NCI-H2196 treated with DMSO at 0.1 percent for 48 hours (cell line): ENCODE results near the gene TMEM255A.

Experiments
- DNase-seq: peaks from one replicate; lab custom pipeline; 2025; ENCODE audit not compliant: unreplicated experiment; lab: John Stamatoyannopoulos, UW

Gene TMEM255A

DNA sequence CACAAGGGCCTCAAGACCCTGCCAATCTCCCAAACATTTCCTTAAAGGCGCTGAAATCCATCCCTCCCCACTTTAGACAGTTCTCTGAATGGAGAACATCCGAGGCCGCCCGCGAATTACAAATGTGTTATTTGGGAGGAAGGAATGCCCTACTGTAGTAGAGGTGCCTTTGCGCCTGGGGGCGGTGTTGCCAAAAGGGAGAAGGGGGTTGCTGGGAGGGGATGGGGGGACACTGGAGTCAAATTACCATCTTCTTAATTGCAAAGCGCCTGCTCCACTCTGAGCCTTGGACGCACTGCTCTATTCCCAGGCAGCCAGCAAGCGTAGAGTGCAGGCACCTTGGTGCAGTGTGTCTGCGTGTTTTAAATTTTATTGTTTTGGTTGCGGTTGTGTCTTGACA, 2.7 kb downstream of the TMEM255A start:
- DNase-seq = no peak

DNA sequence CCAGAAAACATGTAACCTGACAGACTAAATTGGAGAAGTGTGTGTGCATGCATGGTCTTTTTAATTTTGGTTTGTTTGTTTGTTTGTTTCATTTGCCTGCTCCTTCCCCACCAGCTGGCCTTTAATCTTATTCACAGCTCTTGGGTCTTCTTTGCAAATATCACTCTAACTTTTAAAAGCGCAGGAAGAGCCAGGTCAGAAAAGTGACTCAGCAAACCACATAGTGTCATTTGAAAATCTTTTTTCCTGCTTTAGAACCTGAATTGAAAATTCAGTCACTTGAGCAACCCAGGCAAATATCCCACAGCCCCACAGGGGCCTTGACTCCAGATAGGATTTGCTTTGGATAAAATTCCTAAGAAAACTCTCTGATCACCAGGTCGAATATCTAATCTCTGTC, 4.6 kb downstream of the TMEM255A start:
- no peak for DNase-seq

DNA sequence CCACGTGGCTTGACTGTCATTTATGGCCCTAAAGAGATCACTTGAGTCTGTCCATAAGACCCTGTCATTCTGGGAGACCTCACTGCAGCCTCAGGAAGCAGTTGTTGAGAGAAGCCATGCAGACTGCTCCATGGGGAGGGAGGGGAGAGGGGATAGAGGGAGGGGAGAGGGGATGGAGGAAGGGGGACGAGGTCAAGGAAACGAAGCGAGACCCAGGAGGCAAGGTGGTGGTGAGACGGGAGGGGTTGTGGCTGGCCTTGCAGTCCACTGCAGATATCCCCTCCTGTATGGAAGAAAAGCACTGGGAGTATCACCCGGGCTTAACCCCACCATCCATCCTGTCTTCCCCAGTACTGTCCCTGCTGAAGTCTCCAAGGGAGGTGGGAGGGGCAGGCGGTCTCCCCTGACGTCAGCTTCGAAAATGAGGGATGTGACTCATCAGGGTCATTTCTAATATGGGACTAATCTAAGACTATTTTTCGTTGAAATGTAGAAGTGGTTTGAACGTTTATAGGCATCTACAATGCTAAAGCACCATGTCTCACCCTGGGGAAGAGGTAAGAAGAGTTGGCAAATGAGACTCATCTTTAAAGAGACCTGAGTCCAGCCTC, 5.6 kb downstream of the TMEM255A start:
- no peak for DNase-seq

DNA sequence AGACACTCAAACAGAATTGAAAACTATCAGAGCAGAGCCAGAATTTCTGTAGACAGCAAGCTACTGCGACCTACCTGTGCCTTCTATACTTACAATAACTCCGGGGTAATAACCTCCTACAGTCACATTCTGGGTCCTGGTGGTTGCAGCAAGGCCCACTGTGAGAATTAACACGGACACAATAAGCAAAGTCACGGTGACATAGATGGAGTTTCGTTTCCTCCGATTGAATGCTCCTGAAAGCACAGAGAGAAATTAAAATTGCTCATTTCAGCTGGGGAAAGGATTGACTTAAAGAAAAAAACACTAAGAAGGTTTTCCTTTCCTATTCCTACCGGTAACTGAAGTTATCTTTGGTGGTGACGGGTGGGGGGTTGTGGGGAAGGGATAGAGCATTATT, 7.0 kb downstream of the TMEM255A start:
- no peak for DNase-seq

DNA sequence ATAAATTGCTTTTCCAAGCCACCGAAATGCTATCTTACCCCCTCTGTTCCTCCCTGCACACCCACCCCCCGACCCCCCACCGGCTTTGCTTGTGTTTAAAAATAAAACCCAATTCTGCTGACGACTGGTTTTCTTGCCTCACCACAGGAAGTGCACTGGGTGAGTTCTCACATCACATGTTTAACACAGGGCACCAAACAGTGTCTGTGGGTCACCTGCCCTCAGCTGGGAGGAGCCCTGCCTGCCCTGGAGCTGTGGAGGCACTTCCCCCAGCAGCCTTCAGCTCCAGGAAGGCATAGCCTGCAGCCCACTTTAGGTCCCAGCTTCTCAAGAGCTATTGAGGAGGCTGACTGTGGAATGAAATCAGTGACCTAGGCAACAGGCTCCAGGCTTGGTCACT, 8.8 kb downstream of the TMEM255A start:
- DNase-seq = no peak

DNA sequence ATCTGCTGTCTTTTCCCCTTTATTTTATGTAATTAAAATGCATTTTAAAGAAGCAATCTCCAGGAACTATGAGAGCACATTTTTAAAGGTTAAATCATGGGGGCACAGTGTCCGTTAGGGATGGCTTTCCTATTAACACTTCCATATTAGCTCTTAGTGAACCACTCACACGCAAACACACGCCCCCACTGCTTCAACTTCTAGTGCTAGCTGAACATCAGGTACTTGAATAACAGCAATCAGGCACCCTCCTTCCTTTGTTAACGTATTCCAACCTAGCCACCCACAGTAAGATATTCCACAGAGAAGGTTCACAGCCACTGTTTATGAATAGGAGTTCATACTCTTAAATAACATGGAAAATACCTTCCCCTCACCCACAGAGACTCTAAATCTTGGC, 9.3 kb downstream of the TMEM255A start:
- no peak for DNase-seq

DNA sequence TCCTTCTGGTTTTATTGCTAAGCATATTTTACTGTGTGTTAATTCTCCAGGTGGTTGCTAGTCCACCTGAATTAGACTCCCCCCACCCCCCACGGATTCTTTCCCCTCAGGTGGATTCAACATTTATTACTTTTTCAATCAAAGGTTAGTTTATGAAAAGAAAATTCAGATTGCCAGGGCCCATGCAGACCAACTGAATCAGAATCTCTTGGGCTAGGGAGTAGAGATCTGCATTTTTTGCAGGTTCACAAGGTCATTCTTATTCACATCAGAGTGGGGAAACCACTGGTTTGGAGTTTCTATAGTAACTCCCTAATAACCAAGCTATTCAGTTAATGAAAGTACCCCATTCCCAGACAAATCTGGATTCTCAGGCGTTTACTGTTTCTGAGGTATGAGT, 9.8 kb downstream of the TMEM255A start:
- no peak for DNase-seq

DNA sequence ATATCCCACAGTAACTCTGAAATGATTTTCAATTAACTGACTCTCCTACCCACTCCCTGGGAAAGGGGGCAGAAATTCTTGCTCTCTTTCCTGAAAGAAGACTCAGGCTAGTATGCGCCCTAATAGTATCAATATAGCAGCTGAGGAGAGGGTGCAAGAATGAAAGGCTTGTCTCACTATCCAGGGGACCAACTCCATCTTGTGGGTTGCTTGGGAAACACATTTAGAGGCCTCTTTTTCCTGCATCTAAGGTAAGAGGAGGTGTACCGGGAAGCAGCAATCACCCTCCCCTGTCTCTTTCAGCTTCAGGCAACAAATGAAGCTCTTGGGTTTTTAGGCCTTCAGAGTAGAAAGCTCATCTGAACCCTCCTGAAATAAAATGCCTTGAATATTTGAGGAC, 11.3 kb downstream of the TMEM255A start:
- DNase-seq = no peak

DNA sequence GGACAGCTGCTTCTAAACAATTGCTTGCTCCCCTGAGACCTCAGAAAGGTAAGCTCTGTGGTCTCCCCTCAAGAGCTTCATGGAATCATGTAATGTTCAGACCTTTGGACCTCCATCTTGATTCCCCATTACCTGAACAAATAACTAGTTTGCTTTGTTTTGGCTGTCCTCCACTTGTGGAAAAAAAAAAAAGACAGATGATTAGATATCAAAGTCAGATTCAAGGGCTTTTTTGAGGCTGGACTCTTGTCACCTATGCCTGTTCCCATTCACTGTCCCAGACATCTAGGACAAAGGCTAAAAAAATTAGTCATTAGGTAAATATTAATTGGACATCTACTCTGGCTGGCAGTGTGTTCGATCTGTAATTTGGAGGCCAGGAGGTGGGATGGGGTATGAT, 13.3 kb downstream of the TMEM255A start:
- DNase-seq = no peak

DNA sequence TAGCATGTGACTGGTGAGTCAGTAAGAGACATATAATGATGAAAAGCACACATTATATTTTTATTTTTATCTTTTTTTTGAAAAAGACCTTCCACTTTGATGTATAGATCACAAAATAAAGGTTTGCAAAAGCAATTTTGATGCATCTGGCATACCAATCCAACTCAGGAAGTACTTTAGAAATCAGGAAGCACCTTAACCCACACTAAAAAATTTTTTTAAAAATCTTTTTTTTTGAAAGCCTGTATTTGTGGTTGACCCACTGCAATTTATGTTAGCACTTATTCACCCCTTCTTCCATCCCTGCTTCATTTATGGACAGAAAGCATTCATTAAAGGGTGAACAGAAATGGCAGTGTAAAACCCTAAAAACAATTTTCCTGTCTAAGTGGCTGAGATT, 16.6 kb downstream of the TMEM255A start:
- no peak for DNase-seq

DNA sequence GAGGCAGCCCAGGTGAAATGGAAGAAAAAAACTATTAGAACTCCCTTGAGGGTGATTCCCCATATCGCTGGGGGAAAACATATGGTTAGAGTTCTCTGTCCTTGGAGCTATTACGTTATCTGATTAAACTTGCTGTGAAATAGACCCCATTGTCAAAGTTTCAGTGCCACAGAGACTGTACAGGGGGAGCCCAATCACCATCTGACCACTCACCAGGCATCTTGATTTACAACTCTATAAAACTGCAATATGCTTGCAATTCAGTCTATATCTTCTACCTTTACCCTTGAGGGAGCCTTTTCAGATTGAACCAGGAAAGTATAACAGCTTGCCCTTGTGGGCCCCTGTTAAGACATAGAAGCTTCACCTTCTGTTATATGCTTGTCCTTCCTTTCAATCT, 18.2 kb downstream of the TMEM255A start:
- DNase-seq = no peak

DNA sequence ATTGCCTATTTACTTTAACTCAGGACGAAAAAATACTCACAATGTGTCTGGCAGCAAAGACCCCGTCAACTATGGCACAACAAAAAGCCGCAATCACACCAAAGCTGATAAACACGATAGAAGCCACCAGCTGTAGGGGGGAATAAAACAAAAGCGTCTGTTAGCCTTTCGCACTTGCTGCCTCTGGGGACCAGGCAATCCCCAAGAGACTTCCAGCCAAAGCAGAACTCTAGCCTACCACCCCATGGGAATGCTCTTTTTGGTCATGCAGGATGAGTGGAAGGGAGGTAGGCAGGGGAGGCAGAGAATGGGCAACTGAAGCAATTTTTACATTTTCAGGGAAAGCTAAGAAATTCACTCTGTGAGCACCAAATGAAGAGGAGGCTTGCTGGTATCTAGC, 20.1 kb downstream of the TMEM255A start:
- no peak for DNase-seq

DNA sequence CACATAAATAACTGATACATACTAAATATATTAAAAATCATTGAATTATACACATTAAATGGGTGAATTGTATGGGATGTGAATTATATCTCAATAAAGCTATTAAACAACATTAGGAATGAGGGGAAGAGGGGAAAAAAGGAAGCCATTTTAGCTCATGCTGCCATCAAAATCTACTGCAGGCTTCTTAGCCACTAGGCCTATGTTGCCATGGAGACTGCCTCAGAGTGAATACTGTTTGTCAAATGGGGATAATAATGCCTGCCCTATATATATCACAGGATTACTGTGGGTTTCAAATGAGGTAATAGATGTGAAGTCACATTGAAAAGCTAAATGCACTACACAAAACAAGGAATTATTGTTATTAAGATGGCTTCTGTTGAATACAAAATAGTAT, 21.2 kb downstream of the TMEM255A start:
- no peak for DNase-seq

DNA sequence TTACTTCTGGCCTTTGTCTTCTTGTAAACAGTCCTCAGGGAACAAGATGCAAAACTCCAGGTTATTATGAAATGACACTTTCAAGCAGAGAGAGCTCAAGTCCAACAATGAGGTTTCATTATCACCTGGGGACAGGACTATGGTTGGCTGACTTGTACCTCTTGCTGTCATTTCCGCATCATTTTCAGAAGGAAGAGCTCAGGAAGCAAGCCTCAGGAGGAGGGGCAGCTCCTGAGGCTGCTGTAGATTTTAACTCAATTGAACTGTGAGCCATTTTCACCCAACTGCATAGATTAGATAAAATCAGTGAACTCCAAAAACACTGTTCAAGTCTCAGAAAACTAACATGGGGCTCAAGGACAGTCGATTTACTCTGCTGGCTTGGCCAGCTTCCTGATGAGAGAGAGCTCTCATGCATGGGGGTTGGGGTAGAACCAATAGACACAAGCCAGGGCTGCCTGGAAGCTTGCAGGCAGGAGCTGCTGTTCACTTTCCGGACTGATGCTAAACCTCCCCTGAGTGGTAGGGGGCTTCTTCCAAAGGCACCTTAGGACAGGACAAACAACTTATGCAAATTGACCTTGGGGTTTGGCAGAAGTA, 23.6 kb downstream of the TMEM255A start:
- no peak for DNase-seq

DNA sequence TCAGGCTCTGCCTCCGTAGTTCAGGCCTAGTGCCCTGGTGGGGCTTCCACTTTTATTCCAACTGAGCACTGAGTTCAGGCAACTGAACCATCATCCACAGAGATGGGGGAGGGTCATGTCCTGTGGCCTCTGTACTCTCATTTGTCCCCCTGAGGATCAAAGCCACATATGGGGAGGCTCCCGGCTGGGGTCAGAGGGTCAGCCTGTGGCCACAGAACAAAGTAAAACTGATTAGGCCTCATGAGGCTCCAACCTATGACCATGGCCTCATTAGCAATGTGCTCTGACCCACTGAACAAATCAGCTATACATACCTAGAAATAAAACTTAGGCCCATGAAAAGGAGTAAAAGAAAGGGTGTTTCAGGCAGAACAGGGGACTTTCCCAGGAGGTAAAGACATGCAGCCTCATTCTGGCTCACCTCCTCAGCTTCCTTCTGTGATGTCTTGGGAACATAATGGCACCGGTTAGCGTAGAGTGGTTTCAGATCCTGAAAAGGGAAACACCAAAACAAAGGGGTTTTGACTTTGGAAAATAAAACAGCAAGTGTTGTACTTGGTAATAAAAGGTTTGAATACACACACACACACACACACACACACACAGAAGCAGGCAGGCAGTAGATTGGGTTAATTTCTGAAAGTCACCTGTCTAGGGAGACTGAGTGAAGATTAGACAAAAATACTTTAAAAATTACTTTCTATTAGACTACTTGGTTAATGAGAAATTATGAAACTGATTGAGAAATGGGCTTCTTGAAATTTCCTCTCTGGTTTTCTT, 24.3 kb downstream of the TMEM255A start:
- no peak for DNase-seq

DNA sequence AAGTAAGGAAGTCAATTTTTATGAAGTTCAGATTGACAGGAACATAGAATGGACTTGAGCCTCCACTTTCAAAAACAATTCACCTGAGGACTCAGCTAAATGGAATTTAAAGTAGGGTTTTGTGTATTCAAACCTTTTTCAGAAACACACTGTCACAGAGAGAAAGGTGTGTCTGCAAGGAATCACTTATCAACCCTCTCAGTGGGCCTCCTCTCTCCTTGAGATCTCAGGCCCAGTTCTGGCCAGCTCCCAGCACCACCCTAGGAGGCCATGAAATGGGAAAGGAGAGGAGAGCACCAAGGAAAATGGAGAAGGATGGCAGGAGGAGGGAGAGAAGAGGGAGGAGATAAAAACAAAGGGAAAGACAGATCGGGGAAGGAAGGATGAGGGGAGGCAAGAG, 28.6 kb downstream of the TMEM255A start:
- no peak for DNase-seq

DNA sequence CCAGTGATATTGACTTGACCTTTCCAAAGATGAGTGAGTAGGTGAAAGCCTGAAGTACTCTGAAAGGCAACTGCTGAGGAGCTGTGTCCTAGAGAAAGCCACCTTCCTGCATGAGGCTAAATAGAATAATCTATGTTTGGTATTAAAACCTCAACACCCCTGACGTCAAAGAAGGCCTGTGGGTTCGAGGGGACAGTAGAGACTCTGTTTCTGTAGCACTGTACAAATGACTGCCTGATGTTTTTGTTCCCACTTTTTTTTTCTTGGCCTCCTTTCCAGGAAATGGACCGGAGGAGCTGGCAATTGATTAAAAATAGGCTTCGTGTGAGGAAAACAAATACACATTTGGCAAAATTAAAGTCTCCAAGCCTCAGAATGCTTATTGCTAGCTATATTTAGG, 29.5 kb downstream of the TMEM255A start:
- no peak for DNase-seq

DNA sequence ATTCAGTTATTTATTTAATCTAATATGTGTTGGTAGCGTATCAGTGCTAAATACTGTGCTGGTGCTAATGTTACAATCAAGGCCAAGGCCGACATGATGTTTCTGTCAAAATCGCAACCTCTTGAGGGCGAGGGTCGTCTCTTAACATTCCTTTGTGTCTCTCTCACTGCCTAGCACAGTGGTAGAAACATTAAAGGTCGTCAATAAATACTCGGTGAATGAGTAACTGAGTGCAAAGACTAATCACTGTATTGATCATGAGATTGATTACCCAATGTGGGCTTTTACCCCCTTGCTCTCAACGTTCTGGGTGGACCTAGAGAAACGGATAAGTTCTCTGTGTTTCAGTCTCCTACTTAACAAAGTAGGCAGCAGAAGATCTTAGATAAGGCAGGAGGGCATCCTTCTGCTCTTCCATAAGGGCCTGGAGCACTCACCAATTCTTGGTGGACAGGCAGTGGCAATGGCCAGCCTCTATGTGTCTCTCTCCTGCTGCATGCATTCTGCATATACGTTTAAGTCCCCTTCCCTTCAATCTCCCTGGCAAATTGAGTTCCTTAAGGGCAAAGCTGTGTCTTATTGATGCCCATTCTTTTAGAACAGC, 30.1 kb downstream of the TMEM255A start:
- no peak for DNase-seq

DNA sequence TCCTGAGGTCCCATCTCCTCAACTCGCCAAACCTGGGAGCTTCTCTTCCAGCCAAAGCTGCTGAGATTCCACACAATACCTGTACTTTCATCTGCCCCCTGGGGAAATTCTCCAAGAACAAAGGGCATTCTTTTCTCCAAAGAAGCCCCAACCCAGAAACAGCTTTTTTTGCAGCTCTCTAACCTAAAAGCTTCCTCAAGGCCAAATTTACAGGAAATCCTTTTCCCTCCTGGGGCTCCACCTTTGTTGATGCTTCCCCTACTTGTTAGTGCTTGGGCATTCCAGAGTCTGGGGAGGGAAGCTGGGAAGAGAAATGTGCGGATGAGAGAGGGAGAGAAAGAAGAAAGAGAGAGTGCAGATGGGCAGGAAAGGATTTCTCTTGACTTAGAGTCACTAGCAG, 36.3 kb downstream of the TMEM255A start:
- no peak for DNase-seq

DNA sequence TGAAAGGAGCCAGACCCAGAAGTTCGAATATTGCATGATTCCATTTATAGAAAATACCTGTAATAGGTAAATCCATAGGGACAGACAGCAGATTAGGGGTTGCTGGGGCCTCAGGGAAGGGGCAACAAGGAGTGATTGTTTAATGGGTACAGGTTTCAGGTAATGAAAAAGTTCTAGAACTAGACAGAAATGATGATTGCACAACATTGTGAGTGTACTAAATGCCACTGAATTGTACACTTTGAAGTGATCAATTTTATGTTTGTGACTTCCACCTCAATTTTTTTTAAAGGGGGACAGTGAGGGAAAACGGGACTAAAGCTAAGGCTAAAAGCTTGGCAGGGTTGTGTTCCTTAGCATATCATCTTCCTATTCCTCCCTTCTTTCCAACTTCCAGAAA, 37.1 kb downstream of the TMEM255A start:
- no peak for DNase-seq

DNA sequence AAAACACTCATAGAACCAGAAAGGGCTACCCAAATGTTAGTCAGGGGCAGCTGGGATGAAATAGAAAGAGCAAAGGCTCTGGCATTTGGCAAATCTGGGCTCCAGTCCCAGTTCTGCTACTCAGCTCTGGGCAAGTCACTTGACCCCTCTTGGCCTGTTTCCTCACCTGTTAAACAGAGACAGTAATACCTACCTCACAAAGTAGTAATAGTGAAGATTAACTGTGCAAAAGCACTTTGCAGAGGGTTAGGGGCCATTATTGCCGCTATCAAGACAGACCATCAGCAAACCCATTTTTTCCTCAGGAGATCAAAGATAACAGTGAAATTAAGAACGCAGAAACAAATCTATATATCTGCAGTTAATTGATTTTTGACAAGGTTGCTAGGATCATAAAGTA, 40.0 kb downstream of the TMEM255A start:
- DNase-seq = peak; percentile 0

DNA sequence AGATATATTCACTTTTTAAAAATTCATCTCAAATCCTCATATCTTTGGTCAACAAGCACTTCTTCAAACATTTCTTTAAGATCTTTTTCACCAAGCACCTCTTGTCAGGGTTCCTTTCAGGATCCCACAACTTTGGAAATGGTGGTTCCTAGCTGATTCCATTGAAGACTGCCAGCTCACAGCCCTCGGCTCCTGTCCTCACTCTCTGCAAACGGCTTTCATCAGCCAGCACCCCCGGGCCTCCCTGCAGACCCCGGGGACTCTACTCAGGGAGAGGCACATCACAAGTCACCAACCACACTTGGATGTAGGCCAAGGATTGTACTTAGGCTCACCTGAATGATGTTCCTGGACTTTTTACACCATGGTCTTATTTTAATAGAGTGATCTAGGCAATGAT, 40.7 kb downstream of the TMEM255A start:
- DNase-seq = no peak
